OCI-LY3 (cell line): ENCODE results near the gene EDEM3.

ENCODE experiments used
- EZH2phosphoT487 ChIP-seq: fragments of 200-600 bp; shearing (Covaris generic); IDR thresholded peaks from 2 replicates; pipeline ENCODE4 v1.6.1; 2018; ENCODE audit warnings: antibody characterized with exemption, mixed run types, low read depth
- TF ChIP-seq, protein P1 (sequence below): fragments of 200-600, 300-600 bp; sonication (generic); IDR thresholded peaks from 2 replicates; pipeline ENCODE4 v1.5.1; 2014; ENCODE audit warnings: antibody characterized with exemption, low read length, low read depth

DNA sequence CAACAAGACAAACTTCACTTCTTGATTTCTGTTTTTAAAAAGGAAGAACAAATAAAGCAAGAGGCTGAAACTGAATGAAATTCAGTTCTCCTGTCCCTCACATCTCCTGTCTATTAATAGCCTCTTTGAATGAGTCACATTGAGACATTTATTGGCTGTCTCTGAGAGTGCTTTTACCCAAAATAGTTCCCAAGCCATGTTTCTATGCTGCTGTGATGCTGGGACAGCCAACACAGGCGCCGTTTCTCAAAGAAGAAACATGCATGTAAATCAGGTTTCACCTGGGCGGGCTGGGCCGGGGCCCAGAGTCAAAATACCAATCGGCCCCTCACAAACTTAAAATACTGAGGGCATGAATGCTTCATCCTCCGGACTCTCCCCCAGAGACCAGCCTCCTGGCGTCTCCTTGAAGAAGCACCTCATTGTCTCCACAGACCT is 105.2 kb downstream of the EDEM3 start:
- TF ChIP-seq, protein P1, sequence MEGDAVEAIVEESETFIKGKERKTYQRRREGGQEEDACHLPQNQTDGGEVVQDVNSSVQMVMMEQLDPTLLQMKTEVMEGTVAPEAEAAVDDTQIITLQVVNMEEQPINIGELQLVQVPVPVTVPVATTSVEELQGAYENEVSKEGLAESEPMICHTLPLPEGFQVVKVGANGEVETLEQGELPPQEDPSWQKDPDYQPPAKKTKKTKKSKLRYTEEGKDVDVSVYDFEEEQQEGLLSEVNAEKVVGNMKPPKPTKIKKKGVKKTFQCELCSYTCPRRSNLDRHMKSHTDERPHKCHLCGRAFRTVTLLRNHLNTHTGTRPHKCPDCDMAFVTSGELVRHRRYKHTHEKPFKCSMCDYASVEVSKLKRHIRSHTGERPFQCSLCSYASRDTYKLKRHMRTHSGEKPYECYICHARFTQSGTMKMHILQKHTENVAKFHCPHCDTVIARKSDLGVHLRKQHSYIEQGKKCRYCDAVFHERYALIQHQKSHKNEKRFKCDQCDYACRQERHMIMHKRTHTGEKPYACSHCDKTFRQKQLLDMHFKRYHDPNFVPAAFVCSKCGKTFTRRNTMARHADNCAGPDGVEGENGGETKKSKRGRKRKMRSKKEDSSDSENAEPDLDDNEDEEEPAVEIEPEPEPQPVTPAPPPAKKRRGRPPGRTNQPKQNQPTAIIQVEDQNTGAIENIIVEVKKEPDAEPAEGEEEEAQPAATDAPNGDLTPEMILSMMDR = no peak
- TF ChIP-seq EZH2phosphoT487 = no peak
